HUES6 (cell line): Measurements from ENCODE around the gene DNAH3.
A peak's percentile ranks its signal among the peaks of the same experiment; 100 is the strongest.
"Not testable (repeated sequence)": the region's sequence is repeated elsewhere in the genome, so short reads cannot be mapped to it uniquely, and the experiment has no call there.

Experiments
- H3K27ac ChIP-seq: 2 replicates; pipeline ENCODE4 v1.7.0; 2013; ENCODE audit warnings: low read depth, mild to moderate bottlenecking, low read length, inconsistent platforms
- H3K27me3 ChIP-seq: 2 replicates; pipeline ENCODE4 v1.6.1; 2013; ENCODE audit warnings: low read length; ENCODE audit not compliant: control insufficient read depth, insufficient read depth
- H3K36me3 ChIP-seq: 2 replicates; pipeline ENCODE4 v1.6.1; 2013; ENCODE audit warnings: low read length; ENCODE audit not compliant: control insufficient read depth, insufficient read depth
- H3K4me1 ChIP-seq: 2 replicates; pipeline ENCODE4 v1.6.1; 2013; ENCODE audit warnings: low read length; ENCODE audit not compliant: control insufficient read depth, insufficient read depth
- H3K4me3 ChIP-seq: 2 replicates; pipeline ENCODE4 v1.5.1; 2013; ENCODE audit warnings: low read depth, low read length
- H3K9ac ChIP-seq: one replicate; pipeline ENCODE4 v1.6.1; 2013; ENCODE audit warnings: mild to moderate bottlenecking, low read length
- H3K9me3 ChIP-seq: 2 replicates; pipeline ENCODE4 v1.6.1; 2013; ENCODE audit warnings: low read depth, low read length; ENCODE audit not compliant: control insufficient read depth, insufficient read depth

The DNAH3 gene

DNA sequence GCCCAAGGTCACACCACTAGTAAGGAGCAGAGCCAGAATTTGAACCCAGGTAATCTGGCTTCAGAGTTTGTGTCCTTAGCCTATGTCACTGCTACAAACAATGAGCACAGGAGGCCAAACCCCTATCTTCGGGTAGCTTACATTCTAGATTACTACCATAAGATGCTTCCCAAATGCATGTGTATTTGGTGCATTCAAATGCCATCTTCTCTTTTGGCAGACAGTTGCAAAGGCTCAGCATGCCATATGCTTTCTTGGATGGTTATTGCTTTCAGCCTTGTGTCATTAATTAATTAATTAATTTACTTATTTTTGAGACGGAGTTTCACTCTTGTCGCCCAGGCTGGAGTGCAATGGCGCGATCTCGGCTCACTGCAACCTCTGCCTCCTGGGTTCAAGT, 80.7 kb downstream of the DNAH3 start:
- no peak overlapping the region for H3K9ac ChIP-seq
- H3K36me3 ChIP-seq, result no peaks in the 10 kb centered on the region
- peaks cover 4% of the 10 kb centered on the region for H3K9me3 ChIP-seq
- no peaks in the 10 kb centered on the region for H3K4me1 ChIP-seq
- no peak overlapping the region for H3K4me3 ChIP-seq
- H3K27me3 ChIP-seq, result no peaks in the 10 kb centered on the region
- H3K27ac ChIP-seq, result no peak overlapping the region

DNA sequence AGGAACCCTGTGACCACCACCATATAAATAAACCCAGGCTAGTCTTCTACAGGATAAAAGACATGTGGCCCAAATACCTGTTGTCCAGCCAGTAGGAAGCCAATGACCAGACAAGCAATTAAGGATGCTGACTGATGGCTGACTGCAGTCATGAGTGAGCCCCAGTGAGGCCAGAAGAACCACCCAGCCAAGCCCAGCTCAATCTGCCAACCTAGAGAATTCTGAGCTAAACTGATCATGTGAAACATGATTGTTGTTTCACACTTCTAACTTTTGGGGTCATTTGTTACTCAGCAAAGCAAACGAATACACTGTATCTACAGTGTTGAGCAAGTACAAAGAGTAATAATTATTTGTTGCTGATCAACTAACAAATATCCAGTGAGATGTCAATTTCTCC, 86.4 kb downstream of the DNAH3 start:
- Histone ChIP-seq H3K36me3 (no peaks in the 10 kb centered on the region), H3K9ac (no peak overlapping the region), H3K4me1 (no peaks in the 10 kb centered on the region), H3K27ac (no peak overlapping the region), H3K27me3 (no peaks in the 10 kb centered on the region), H3K9me3 (no peaks in the 10 kb centered on the region), H3K4me3 (no peak overlapping the region)

DNA sequence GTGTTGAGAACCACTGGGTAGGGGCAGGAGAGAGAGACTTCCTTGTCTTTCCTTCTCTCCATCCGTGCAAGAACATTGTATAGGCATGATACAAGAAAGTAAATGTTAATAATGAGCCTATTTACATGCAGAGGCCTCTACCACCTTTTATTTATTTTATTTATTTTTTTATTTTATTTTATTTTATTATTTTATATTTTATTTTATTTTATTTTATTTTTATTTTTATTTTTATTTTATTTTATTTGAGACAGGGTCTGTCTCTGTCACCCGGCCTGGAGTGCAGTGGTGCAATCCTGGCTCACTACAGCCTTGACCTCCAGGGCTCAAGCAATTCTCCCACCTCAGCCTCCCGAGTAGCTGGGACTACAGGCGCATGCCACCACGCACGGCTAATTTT, 87.3 kb downstream of the DNAH3 start:
- not testable (repeated sequence) for H3K4me1 ChIP-seq, H3K36me3 ChIP-seq, H3K27ac ChIP-seq, H3K4me3 ChIP-seq, H3K9me3 ChIP-seq, H3K27me3 ChIP-seq, H3K9ac ChIP-seq

DNA sequence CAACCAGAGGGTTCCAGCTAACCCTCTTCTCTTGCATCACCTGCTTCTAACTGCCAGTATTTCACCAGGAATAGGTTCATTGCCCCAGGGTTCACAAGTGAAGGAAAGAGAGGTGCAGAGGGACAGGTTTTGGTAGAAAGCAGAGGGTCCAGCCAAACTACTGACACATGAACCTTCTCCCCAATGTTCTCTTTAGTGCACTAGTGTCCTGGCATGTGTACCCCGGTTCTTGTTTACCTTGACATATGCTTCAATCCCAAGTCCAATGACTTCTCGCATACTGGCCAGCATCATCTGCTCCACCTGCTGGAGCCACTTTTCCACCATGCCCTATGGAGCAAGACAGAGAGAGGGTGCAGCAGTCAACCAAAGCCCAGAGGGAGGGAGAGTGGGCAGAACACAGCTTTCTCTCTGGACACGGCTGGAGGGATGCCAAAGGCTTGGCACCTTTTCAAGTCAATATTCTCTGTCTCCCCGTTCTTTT, 90.6 kb downstream of the DNAH3 start:
- no peaks in the 10 kb centered on the region for H3K4me1 ChIP-seq
- H3K27ac ChIP-seq, result no peak overlapping the region
- no peak overlapping the region for H3K9ac ChIP-seq
- no peak overlapping the region for H3K4me3 ChIP-seq
- no peaks in the 10 kb centered on the region for H3K9me3 ChIP-seq
- no peaks in the 10 kb centered on the region for H3K36me3 ChIP-seq
- H3K27me3 ChIP-seq, result no peaks in the 10 kb centered on the region

DNA sequence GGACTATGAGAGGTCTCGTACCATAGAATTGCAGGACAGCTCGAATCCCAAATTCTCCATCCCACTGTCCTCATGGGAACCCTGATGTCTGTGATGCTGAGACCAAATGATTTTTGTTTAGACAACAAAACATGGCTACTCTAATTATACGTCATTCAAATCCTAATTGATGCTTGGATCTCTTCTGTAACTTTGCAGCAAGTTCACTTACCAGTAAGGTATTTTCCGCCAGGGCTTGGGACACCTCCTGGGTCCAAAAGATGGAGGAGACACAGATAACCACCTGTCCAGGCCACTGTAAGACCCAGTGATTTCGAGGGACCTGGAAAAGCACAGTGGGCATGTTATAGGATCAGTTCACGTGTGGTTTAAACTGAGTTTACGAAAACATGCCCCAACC, 92.8 kb downstream of the DNAH3 start:
- H3K36me3 ChIP-seq, result no peaks in the 10 kb centered on the region
- H3K4me1 ChIP-seq, result no peaks in the 10 kb centered on the region
- no peak overlapping the region for H3K27ac ChIP-seq

DNA sequence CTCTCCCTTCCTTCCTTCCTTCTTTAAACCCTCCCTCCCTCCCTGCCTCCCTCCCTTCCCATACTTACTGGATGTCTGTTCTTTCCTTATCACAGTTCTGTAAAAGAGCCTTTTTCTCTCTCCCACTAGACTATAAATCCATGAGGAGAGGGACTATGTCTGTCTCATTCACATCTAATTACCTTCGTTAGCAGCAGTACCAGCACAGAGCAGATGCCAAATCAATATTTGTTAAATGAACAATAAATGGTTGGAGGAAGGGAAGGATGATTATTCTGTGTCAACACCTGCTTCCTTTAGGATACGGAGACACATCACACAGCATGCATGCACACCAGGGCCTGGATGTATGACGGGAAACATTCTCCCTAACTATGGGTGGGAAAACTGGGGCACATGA, 94.2 kb downstream of the DNAH3 start:
- H3K27me3 ChIP-seq, result no peaks in the 10 kb centered on the region; the same call in 1 of the 2 replicates
- no peak overlapping the region for H3K27ac ChIP-seq
- no peak overlapping the region for H3K4me3 ChIP-seq
- no peaks in the 10 kb centered on the region for H3K36me3 ChIP-seq
- H3K9me3 ChIP-seq, result no peaks in the 10 kb centered on the region
- H3K4me1 ChIP-seq, result no peaks in the 10 kb centered on the region
- H3K9ac ChIP-seq, result no peak overlapping the region

More for the DNA sequence above, 92.8 kb downstream of the DNAH3 start:
- Histone ChIP-seq H3K9ac (no peak overlapping the region), H3K4me3 (no peak overlapping the region), H3K27me3 (no peaks in the 10 kb centered on the region), H3K9me3 (no peaks in the 10 kb centered on the region)

DNA sequence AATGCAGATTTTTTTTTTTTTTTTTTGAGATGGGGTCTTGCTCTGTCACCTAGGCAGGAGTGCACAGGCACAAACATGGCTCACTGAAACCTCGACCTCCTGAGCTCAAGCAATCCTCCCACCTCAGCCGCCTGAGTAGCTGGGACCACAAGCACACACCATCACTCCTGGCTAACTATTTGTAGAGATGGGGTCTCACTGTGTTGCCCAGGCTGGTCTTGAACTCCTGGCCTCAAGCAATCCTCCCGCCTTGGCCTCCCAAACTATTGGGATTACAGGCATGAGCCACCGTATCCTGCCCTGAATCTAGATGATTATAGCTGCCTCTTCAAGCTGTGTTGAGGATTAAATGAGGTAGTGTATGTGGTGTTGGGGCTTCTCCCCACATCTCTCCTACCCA, 94.9 kb downstream of the DNAH3 start:
- H3K4me3 ChIP-seq, H3K4me1 ChIP-seq, H3K27ac ChIP-seq, H3K9ac ChIP-seq, H3K36me3 ChIP-seq, H3K27me3 ChIP-seq, H3K9me3 ChIP-seq: not testable (repeated sequence)

DNA sequence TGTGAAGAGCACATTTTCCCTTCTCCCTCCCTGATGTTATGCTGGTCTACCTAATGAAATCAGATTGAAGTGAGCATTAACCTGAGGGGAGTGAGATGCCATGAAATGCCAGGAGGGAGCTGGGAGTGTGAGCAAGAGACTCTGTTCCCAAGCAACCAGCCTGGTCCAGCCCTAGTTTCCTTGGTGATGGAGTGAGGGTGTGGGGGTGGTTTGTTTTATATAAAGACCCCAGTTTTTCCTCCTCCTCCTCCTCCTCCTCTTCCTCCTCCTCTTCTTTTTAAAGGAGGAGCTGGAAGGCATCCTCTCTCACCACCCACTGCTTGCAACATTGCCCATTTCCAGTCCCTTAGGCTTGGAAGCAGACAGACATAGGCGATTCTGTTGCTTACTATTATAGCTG, 97.1 kb downstream of the DNAH3 start:
- no peaks in the 10 kb centered on the region; the same call in 1 of the 2 replicates for H3K27me3 ChIP-seq
- no peak overlapping the region for H3K4me3 ChIP-seq
- no peak overlapping the region for H3K27ac ChIP-seq
- H3K36me3 ChIP-seq, result no peaks in the 10 kb centered on the region
- H3K4me1 ChIP-seq, result no peaks in the 10 kb centered on the region
- no peak overlapping the region for H3K9ac ChIP-seq
- H3K9me3 ChIP-seq, result 0 out of 2 replicates have a peak, but pooled peaks cover 3% of the 10 kb centered on the region

DNA sequence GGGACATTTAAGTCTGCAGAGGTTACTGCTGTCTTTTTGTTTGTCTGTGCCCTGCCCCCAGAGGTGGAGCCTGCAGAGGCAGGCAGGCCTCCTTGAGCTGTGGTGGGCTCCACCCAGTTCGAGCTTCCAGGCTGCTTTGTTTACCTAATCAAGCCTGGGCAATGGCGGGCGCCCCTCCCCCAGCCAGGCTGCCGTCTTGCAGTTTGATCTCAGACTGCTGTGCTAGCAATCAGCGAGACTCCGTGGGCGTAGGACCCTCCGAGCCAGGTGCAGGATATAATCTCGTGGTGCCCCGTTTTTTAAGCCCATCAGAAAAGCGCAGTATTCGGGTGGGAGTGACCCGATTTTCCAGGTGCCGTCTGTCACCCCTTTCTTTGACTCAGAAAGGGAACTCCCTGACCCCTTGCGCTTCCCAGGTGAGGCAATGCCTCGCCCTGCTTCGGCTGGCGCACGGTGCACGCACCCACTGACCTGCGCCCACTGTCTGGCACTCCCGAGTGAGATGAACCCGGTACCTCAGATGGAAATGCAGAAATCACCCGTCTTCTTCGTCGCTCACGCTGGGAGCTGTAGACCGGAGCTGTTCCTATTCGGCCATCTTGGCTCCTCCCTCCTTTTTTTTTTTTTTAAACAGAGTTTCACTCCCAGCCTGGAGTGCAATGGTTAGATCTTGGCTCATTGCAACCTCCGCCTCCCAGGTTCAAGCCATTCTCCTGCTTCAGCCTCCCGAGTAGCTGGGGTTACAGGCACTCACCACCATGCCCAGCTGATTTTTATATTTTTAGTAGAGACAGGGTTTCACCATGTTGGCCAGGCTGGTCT, 102.3 kb downstream of the DNAH3 start:
- not testable (repeated sequence) for H3K27ac ChIP-seq, H3K36me3 ChIP-seq, H3K9me3 ChIP-seq, H3K27me3 ChIP-seq, H3K9ac ChIP-seq, H3K4me1 ChIP-seq
- H3K4me3 ChIP-seq, result peak overlapping the region; percentile 33; the same call in 1 of the 2 replicates

DNA sequence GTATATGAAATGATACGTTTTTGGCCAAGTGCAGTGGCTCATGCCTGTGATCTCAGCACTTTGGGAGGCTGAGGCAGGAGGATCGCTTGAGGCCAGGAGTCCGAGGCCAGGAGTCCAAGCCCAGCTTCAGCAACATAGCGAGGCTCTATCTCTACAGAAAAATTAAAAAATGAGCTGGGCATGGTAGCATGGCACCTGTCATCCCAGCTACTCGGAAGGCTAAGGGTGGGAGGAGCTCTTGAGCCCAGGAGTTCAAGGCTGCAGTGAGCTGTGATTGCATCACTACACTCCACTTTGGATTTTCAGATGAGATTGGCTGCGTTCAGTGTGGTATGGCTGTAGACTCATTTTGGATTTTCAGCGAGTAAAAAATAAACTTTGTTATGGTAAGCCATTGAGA, 112.4 kb downstream of the DNAH3 start:
- Histone ChIP-seq H3K27ac (no peak overlapping the region), H3K4me3 (no peak overlapping the region), H3K27me3 (no peaks in the 10 kb centered on the region), H3K36me3 (no peaks in the 10 kb centered on the region), H3K4me1 (no peaks in the 10 kb centered on the region), H3K9me3 (no peaks in the 10 kb centered on the region), H3K9ac (no peak overlapping the region)

DNA sequence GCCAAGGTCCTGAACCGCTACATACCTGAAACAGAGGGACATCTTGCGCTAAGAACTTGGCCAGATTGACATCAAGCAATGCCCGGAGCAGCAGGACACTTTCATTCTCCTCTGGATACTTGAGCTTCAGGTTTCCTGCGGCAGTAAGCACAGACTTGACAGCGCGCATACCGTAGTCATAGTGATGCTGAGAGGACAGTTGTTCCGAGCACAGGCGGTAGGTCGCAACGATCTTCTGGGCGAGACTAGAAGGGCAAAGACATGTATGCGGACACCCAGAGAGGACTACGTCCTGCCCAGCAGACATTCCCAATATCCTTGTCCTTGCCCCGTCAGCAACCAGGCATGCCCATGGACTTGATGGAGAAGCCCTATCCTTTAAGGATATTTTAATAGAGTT, 112.9 kb downstream of the DNAH3 start:
- Histone ChIP-seq H3K9ac (no peak overlapping the region), H3K9me3 (no peaks in the 10 kb centered on the region), H3K4me1 (no peaks in the 10 kb centered on the region), H3K36me3 (no peaks in the 10 kb centered on the region), H3K27me3 (no peaks in the 10 kb centered on the region), H3K27ac (no peak overlapping the region), H3K4me3 (no peak overlapping the region)
